Activated CD4-positive, alpha-beta T cell treated with anti-CD3 and anti-CD28 coated beads, Interleukin-2, amount 10 ng/mL, durations not matched to agents 24 days and 14 days (primary cell): ENCODE measurements around the gene ALPG. TPM values are rescaled to one million over a fixed set of nuclear protein-coding genes. Genes with fewer than 3 reads are reported as not detected.
"Not testable (repeated sequence)": the region's sequence is repeated elsewhere in the genome, so short reads cannot be mapped to it uniquely, and the experiment has no call there.

Experiments
- DNase-seq: peaks from one replicate; pipeline ENCODE4 v3.0.0; 2022
- H3K27ac Mint-ChIP-seq: one replicate; pipeline ENCODE4 v1.8.0; 2022; ENCODE audit warnings: mild to moderate bottlenecking, mixed read lengths
- H3K27me3 Mint-ChIP-seq: one replicate; pipeline ENCODE4 v1.8.0; 2022; ENCODE audit warnings: mixed read lengths
- H3K36me3 Mint-ChIP-seq: one replicate; pipeline ENCODE4 v1.8.0; 2022; ENCODE audit warnings: low read depth, mild to moderate bottlenecking, mixed read lengths
- H3K4me1 Mint-ChIP-seq: one replicate; pipeline ENCODE4 v1.8.0; 2021; ENCODE audit warnings: mixed read lengths
- H3K4me3 Mint-ChIP-seq: one replicate; pipeline ENCODE4 v1.8.0; 2022; ENCODE audit warnings: mild to moderate bottlenecking, moderate library complexity, mixed read lengths
- H3K9me3 Mint-ChIP-seq: one replicate; pipeline ENCODE4 v1.8.0; 2021; ENCODE audit warnings: mixed read lengths
- intact Hi-C: fragments of 100-400 bp; cut with micrococcal nuclease; formaldehyde crosslinking; loops from one replicate; pipeline ENCODE4 v1.15.1; 2023
- total RNA-seq: library from RNA; stranded (reverse); gene quantifications from 2 replicates; pipeline ENCODE4 v1.2.3, GENCODE V29; 2022

ALPG gene
- total RNA-seq, 1 donor from 2014 or later: not detected

DNA sequence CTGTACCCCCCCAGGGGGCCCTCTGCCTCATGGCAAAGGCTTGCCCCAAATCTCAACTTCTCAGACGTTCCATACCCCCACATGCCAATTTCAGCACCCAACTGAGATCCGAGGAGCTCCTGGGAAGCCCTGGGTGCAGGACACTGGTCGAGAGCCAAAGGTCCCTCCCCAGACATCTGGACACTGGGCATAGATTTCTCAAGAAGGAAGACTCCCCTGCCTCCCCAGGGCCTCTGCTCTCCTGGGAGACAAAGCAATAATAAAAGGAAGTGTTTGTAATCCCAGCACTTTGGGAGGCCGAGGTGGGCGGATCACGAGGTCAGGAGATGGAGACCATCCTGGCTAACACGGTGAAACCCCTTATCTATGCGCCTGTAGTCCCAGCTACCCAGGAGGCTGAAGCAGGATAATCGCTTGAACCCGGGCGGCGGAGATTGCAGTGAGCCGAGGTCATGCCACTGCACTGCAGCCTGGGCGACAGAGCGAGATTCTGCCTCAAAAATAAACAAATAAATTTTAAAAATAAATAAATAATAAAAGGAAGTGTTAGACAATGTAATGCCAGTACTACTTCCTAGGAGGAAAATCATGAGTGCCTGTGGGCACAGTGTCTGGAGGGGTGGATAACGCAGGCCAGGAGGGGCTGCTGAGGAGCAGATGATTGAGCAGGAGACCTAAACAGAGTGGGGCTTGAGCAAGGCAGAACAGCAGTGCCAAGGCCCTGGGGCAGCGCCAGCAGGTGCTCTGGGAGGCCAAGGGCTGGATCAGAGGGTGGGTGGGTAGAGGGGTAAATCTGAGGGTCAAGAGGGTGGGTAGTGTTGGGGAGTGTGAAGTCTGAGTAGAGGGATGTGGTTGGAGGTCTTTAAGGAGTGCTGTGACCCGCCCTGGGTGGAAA, 24.1 kb upstream of the ALPG start:
- Mint-ChIP-seq H3K9me3 (no peaks in the 10 kb centered on the region), H3K27ac (no peak overlapping the region), H3K36me3 (no peaks in the 10 kb centered on the region), H3K27me3 (peaks cover 34% of the 10 kb centered on the region), H3K4me1 (no peaks in the 10 kb centered on the region), H3K4me3 (no peak overlapping the region)
- no peak for DNase-seq
- intact Hi-C loops: no loop called here

DNA sequence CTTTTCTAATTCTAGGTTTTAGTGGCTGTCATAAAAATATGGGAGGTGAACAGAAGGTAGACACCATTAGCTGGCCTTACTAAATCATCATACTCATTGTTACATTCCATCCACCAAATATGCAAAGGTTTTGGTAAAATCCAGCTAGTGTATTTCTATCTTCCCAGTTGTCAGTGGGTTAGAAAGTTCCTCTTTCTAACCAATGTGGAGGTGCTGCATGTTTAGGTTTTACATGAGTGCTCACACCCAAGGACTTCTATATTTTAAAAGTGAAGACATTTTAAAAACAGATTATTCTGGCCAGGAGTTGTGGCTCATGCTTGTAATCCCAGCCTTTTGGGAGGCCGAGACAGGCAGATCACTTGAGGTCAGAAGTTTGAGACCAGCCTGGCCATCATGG, 22.2 kb upstream of the ALPG start:
- Mint-ChIP-seq H3K9me3 (no peaks in the 10 kb centered on the region), H3K36me3 (no peaks in the 10 kb centered on the region), H3K27me3 (peaks cover 39% of the 10 kb centered on the region), H3K27ac (no peak overlapping the region), H3K4me3 (no peak overlapping the region), H3K4me1 (no peaks in the 10 kb centered on the region)
- no peak for DNase-seq
- intact Hi-C loops: no loop called here

DNA sequence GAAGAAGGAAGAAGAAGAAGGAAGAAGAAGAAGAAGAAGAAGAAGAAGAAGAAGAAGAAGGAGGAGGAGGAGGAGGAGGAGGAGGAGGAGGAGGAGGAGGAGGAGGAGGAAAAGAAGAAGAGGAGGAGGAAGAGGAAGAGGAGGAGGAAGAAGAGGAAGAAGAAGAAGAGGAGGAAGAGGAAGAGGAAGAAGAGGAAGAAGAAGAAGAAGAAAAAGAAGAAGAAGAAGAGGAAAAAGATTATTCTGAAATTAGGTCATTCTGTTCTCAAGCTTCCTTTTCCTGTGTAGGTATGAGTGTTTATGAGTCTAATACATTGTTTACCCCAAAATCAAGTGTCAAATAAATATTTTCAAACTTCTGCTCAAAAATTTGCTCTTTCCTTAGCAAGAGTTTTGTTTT, 21.6 kb upstream of the ALPG start:
- H3K4me3 Mint-ChIP-seq, H3K27ac Mint-ChIP-seq, H3K9me3 Mint-ChIP-seq, DNase-seq, intact Hi-C loops, H3K4me1 Mint-ChIP-seq, H3K36me3 Mint-ChIP-seq: not testable (repeated sequence)
- H3K27me3 Mint-ChIP-seq: peaks cover 45% of the 10 kb centered on the region

DNA sequence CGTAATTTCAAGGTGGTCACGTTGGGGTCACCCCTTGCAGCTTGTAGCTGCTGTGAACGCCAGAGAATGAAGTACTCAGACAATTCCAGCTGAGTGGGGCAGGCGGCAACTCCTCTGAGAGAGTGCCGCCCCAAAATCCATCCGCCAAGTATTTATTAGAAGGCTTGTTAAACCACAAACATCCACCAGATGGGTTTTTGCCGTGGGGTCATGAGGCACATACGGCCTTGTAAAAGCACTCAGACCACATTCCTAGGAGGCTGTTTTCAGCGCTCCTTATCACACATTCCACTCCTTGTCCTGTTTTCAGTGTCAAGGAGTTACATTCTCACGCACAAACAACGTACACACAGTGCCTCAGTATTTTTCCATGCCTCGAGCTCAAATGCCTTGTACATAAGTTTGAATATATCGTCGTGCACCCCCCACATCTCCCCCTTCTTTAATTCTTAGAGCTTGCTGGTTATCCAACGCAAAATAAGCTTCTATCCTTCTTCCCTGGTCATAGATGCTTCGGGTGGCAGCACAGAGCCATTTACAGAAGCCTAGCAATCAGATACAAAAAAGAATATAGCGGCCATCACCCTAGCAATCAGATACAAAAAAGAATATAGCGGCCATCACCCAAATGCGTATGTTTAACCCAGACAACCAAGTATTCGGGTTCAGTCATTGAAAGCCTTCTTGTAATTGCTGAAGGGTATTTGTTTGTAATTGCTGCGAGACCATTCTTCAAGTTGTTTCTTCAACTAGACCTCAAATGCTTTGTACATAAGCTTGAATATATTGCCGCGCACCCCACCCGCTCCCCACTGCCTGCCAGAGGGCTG, 20.8 kb upstream of the ALPG start:
- H3K36me3 Mint-ChIP-seq: no peaks in the 10 kb centered on the region
- intact Hi-C loops: no loop called here
- H3K27me3 Mint-ChIP-seq: peaks cover 51% of the 10 kb centered on the region
- H3K27ac Mint-ChIP-seq: no peak overlapping the region
- H3K9me3 Mint-ChIP-seq: no peaks in the 10 kb centered on the region
- no peak for DNase-seq
- no peak overlapping the region for H3K4me3 Mint-ChIP-seq
- H3K4me1 Mint-ChIP-seq: no peaks in the 10 kb centered on the region

DNA sequence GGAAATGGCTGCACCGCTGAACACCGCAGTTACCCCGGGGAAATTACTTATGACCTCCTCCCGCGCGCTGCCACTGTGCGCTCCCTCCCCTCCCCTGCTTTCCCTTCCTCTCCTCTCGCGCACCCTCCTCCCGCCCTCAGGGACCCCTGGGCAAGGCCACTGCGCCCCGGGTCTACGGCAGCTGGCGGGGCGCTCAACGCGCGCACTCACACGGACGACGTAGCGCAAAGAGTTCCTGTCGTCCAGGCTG, 20.2 kb upstream of the ALPG start:
- no peak for DNase-seq
- H3K27me3 Mint-ChIP-seq: peaks cover 53% of the 10 kb centered on the region
- H3K36me3 Mint-ChIP-seq: no peaks in the 10 kb centered on the region
- intact Hi-C loops: no loop called here
- H3K4me3 Mint-ChIP-seq: no peak overlapping the region
- no peaks in the 10 kb centered on the region for H3K4me1 Mint-ChIP-seq
- no peaks in the 10 kb centered on the region for H3K9me3 Mint-ChIP-seq
- no peak overlapping the region for H3K27ac Mint-ChIP-seq

DNA sequence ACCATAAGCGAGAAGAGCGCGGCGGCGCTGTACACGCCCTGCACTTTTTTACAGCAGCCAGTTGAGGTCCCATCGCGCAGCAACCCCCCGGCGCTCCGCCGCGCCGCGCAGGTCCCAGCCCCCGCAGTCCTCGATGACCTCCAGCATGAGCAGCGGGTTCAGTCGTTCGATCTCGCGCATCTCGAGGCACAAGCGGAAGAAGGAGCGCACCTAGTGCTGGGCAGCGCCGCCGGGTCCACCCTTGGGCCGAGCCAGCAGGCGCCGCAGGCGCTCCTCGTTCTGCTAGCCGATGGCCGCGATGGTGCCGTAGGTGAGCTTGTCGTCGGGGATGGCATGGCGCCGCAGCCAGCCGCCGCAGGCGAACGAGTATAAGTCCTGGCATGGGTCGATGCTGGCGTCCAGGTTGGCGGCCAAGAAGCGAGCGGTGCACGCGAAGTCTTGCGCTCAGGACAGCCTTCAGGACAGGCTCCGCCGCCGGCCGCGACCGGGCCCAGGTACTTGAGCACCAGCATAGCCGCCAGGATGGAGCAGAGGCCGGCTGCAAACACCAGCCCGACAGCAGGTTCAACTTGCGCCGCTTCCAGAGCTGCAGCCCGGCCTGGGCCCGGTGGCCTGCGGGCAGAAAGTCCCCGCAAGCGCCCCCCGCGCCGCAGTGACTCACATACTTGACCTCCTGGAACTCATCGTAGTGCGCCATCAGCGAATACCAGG, 19.7 kb upstream of the ALPG start:
- intact Hi-C loops: no loop called here
- Mint-ChIP-seq H3K27ac (no peak overlapping the region), H3K4me1 (no peaks in the 10 kb centered on the region), H3K27me3 (peaks cover 51% of the 10 kb centered on the region), H3K36me3 (no peaks in the 10 kb centered on the region), H3K9me3 (no peaks in the 10 kb centered on the region), H3K4me3 (no peak overlapping the region)
- no peak for DNase-seq

DNA sequence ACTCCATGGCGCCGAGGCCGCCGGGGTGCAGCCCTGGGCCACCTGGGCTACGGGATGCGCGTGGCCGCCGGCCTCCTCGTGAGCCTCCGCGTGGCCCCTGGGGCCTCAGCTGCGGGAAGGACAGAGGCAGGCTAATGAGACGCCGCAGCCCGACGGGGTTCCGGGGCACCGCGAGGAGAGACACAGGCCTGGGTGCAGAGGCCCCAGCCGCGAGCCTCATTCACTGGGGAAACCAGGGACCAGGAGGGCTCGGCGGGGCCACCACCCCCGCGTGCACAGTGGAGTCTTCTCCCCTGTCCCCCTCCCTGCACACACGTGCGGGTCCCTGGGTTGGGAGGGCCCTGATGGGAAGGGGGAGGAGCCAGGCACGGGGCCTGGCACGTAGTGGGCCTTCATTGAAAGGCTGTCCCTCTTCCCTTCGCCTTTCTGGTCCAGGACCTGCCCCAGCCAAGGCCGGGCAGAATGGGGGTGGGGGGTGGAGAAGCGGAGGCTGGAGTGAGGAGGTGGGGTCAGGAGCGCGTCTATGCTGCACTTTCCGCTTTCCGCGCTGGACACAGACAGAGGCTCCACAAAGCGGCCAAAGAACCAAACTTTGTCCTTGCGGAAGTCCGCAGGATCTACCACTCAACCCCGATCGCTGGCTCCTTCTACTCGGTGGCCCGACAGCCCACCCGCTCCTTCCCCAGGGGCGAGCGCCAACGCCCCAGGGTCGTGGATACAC, 19.0 kb upstream of the ALPG start:
- DNase-seq: no peak
- no peaks in the 10 kb centered on the region for H3K36me3 Mint-ChIP-seq
- no peak overlapping the region for H3K4me3 Mint-ChIP-seq
- peaks cover 54% of the 10 kb centered on the region for H3K27me3 Mint-ChIP-seq
- no peaks in the 10 kb centered on the region for H3K4me1 Mint-ChIP-seq
- intact Hi-C loops: no loop called here
- H3K27ac Mint-ChIP-seq: no peak overlapping the region
- no peaks in the 10 kb centered on the region for H3K9me3 Mint-ChIP-seq

GRCh38 chr2:232388324-232388891, 18.2 kb upstream of the ALPG start:
- no peak for DNase-seq
- Mint-ChIP-seq H3K4me3 (no peak overlapping the region), H3K9me3 (no peaks in the 10 kb centered on the region), H3K27ac (no peak overlapping the region), H3K27me3 (peaks cover 49% of the 10 kb centered on the region), H3K4me1 (no peaks in the 10 kb centered on the region), H3K36me3 (no peaks in the 10 kb centered on the region)
- intact Hi-C loops: no loop called here

DNA sequence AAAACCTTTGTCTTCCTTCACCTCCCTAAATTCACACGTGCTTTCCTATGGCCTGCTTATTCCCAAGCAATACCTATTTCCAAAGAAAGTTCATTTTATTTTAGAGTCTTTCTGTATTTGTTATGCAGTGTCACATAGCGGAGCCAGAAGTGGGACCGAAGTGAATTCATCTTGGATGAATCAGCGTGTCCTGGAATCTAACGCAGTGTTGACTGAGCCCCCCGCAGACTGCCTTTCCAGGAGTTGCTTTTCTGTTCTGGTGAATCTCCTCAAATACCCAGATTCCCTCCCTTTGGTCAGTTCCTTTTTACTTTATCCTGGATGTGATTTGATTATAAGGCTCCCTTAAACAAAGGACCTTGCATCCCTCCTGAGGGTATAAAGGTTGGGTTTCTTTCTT, 17.3 kb upstream of the ALPG start:
- H3K4me1 Mint-ChIP-seq: no peaks in the 10 kb centered on the region
- intact Hi-C loops: no loop called here
- no peaks in the 10 kb centered on the region for H3K9me3 Mint-ChIP-seq
- peaks cover 48% of the 10 kb centered on the region for H3K27me3 Mint-ChIP-seq
- DNase-seq: no peak
- H3K4me3 Mint-ChIP-seq: no peak overlapping the region
- no peak overlapping the region for H3K27ac Mint-ChIP-seq
- no peaks in the 10 kb centered on the region for H3K36me3 Mint-ChIP-seq

GRCh38 chr2:232390661-232391060, 16.0 kb upstream of the ALPG start:
- intact Hi-C loops: no loop called here
- Mint-ChIP-seq H3K9me3 (no peaks in the 10 kb centered on the region), H3K27ac (no peak overlapping the region), H3K4me3 (no peak overlapping the region), H3K27me3 (peaks cover 38% of the 10 kb centered on the region), H3K36me3 (no peaks in the 10 kb centered on the region), H3K4me1 (no peaks in the 10 kb centered on the region)
- DNase-seq: no peak

DNA sequence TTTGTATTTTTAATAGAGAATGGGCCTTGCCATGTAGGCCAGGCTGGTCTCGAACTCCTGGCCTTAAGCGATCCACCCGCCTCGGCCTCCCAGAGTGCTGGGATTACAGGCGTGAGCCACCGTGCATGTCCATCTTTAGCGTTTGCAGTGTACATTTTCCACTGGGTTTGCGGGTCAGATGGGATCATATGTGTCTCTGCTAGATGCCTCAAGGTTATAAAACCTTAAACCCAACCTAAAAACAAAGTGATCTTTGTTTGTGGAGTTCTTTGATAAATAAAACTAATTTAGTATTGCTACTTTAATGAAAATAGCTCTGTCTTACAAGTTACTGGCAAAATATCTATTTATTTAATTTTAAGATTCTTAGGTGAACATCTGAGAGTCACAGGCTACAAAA, 13.1 kb upstream of the ALPG start:
- H3K36me3 Mint-ChIP-seq: no peaks in the 10 kb centered on the region
- no peak overlapping the region for H3K27ac Mint-ChIP-seq
- H3K9me3 Mint-ChIP-seq: no peaks in the 10 kb centered on the region
- H3K27me3 Mint-ChIP-seq: peaks cover 31% of the 10 kb centered on the region
- no peak for DNase-seq
- no peak overlapping the region for H3K4me3 Mint-ChIP-seq
- no peaks in the 10 kb centered on the region for H3K4me1 Mint-ChIP-seq
- intact Hi-C loops: no loop called here

DNA sequence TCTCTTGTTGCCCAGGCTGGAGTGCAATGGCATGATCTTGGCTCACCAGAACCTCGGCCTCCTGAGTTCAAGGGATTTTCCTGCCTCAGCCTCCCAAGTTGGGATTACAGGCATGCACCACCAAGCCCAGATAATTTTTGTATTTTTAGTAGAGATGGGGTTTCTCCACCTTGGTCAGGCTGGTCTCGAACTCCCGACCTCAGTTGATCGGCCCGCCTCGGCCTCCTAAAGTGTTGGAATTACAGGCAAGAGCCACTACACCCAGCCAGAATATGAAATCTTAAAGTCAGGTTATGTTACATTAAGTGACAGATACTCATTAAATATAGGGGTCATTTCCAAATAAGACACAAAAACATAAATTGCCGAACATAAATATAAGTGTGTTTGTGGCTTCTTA, 12.2 kb upstream of the ALPG start:
- H3K27ac Mint-ChIP-seq, H3K9me3 Mint-ChIP-seq, H3K36me3 Mint-ChIP-seq, DNase-seq, H3K4me3 Mint-ChIP-seq, intact Hi-C loops, H3K4me1 Mint-ChIP-seq: not testable (repeated sequence)
- H3K27me3 Mint-ChIP-seq: peaks cover 31% of the 10 kb centered on the region

DNA sequence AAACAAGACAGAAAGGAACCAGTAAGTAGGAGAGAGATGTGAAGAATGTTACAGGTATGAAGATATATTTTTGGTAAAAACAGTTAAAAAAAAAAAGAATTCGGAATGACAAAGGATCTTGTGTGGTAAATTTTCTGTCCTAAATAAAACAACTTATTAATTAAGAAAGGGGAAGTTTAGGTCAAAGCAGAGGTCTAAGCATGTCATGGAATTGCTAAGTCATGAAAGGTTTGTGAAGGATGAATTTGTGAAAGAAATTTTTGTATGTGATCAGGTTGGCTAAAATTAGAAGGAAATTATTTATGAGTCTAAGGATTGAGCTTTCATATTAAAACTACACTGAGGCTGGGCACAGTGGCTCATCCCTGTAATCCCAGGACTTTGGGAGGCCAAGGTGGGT, 11.1 kb upstream of the ALPG start:
- Mint-ChIP-seq H3K4me1 (no peaks in the 10 kb centered on the region), H3K27ac (no peak overlapping the region), H3K4me3 (no peak overlapping the region), H3K36me3 (no peaks in the 10 kb centered on the region), H3K27me3 (peaks cover 24% of the 10 kb centered on the region), H3K9me3 (no peaks in the 10 kb centered on the region)
- no peak for DNase-seq
- intact Hi-C loops: no loop called here
